Posterior cingulate gyrus (tissue), 11 donors: ENCODE results near the gene BLOC1S5.

Experiments used
- DNase-seq, 10 donors: peaks; one replicate each; pipeline versions ENCODE4 v3.0.0 to v3.0.0-alpha.2; 2020 to 2021; ENCODE audit warnings: mixed read lengths in 3 of 10
- intact Hi-C: fragments of 100-400 bp; cut with DNase I; formaldehyde crosslinking; loops from one replicate; pipeline ENCODE4 v1.15.1; 2023

BLOC1S5 gene

DNA sequence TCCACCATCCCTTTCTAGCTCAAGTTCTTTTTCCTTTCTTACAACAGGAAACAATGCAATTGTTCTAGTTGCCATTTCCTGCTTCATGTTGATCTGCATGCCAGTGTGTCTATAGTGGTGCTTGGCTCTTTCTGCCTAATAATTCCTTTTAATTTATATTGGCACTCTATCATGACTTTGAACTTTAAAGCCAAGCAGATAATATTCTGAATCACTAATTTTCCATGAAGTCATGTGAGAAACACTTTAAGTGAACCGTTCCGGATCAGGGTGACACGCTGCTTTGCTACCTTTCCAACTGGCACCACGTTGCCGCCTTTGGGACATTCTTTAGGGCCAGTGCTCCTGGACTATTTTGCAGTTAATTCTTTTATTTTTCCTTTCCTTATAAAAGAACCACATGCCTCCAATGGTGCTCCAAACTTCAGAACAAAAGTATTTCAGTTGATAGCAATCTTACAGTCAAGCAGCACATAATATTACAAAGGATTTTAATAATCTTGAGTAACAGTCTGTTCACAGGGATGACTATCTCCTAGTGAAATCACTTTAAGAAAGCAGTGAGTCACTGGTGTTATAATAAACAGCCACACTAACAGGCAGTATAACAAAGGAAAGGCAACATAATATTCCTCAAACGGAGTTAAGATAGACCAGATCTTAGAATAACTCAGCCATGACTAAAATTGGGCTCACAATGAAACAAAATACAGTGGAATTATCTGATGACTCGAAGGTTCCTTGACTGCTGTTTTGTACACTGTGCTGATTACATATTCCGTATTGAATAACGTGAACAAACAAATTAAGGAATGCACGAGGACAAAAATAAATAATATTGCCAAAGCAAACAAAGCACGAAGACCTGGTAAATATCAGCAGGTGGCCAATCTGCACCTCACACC is 19.0 kb upstream of the BLOC1S5 start:
- no peak for DNase-seq
- intact Hi-C loops, result no loop called here

DNA sequence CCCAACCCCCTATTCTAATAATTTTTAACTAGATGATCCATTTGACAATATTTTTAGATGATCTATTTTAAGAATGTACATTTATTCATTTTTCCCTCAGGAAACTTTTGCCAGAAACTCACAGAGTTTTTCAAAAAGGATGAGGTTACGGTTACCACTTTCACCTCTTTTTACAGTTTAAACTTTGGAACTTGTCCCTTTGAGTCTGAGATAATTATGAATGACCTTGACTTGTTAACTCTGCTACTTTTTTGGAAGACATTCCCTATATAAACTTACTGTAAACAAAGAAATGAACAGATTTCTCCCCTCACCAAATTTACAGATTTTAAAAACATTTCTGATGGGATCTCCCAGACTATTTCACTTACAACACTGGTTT is 18.4 kb upstream of the BLOC1S5 start:
- intact Hi-C loops, result no loop called here
- no peak for DNase-seq

DNA sequence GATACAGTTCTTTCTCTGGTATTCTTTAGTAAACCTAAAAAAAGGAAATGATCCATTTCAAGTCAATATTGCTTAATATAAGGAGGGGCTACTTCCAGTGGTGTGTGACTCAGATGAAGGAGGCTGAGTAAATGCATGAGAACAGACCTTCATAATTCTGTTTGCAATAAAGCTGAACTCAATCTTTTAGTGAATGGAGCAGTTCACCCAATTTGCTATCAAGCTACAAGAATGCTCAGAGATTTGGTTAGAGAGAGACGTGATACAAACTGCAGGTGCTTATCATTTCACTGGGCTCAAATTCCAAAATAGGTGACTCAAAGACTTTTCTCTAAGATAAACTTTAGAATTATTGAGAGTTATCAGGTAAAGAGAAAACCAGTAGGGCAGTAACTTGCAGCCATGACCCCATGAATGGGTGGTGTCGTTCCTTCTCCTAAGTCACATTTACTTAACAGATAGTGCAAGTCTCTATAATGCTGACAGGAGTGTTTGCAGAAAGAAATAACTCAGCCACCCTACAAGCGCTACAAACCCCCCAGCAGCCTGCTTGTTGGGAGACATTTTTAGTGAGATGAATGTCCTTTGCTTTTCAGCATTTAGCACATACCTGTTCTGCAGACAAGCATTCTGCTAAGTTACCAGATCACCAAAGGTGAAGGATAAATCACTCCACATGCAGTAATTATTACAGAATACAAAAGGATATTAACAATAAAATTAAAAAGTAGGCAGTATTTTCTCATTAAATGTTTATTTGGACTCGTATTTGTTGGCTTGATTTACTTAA is 16.4 kb upstream of the BLOC1S5 start:
- intact Hi-C loops, result no loop called here
- DNase-seq, result no peak

DNA sequence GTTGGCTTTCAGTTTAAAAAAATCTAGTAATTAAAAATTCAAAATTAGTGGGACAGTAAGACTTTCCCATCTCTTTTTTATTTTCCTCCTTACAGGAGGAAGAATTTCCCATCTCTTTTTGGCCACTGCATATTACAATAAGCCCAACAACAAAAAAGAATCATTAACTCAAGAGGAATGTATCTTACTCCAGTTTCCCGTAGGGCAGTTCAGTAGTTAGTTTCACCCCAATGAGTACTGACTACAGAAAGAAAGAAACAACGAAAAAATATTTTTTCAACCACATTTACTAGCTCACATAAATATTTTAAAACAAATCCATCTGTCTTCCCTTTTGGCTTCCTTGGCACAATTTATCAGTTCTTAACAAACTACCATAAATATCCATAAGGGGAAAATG is 14.9 kb upstream of the BLOC1S5 start:
- DNase-seq, result no peak
- intact Hi-C loops, result no loop called here

DNA sequence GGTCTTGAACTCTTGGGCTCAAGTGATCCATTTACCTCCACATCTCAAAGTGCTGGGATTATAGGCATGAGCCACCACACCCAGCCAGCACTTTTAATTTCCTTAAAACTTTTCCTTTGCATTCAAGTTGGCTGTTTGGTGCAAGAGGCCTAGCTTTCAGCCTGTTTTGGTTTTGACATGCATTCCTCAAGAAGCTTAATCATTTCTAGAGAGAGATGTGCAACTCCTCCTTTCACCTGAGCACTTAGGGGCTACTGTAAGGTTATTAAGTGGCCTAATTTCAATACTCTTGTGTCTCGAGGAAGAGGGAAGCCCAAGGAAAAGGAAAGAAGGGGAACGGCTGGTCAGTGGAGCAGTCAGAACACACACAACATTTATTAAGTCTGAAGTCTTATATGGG is 13.8 kb upstream of the BLOC1S5 start:
- no peak for DNase-seq
- intact Hi-C loops, result no loop called here

DNA sequence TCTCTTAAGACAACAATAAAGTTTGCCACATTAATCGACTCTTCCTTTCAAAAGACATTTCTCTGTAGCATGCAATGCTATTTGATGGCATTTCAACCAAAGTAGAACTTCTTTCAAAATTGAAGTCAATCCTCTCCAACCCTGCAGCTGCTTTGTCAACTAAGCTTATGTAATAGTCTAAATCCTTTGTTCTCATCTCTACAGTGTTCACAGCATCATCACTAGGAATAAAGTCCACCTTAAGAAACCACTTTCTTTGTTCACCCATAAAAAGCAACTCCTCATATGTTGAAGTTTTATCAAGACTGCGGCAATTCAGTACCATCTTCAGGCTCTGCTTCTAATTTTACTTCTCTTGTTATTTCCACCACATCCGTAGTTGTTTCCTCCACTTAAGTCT is 11.5 kb upstream of the BLOC1S5 start:
- no peak for DNase-seq
- intact Hi-C loops, result no loop called here

DNA sequence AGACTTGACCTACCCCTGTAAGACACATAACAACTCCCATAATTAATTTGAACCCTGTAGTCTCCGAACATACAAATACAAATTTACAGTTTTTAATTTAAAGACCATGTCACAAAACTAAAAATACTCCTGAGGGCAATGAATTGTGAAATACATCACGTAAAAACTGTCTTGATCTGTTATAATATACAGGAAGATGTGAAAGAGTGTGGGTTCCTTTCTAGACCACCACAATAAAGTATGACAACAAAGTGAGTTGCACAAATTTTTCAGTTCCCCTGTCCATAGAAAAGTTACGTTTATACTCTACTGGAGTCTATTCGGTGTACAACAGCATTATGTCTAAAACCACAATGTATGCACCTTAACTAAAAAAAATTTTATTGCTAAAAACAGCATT is 11.0 kb upstream of the BLOC1S5 start:
- DNase-seq, result no peak
- intact Hi-C loops, result no loop called here

DNA sequence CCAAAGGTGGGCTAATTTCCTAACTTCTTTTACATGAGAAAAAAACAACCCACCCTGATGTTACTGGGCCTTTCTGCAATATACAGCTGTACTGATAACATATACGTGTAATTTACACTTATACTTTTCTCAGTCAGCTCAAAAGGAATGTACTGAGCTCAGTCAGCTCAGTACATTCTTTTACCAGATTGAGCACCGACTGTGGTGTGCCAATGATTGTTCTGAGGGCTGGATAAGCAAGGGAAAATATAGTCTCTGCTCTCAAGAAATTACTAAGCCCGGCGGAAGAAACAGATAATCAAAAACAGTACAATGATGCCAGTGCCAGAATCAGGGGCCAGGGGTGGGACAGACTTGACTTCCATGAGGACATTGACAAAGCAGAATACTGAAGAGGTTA is 10.0 kb upstream of the BLOC1S5 start:
- no peak for DNase-seq
- intact Hi-C loops, result no loop called here

DNA sequence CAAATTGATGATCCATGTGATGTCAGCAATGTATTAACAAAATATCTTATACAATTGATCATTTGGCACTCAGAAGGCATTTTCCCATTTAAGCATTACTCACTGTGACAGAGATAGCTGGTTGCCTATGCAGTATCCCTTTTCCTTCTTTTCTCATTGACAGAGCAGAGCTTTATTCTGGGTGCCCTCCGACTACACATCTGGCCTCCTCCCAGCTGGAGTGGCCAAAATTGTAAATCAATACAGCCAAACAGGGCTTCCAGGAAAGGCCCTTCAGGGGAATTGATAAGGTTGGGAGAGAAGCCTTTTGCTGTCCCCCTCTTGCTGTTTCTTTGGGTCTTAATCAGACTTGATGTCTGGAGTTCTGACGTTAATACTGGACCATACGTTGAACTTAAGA is 9.6 kb upstream of the BLOC1S5 start:
- DNase-seq, result no peak
- intact Hi-C loops, result no loop called here

DNA sequence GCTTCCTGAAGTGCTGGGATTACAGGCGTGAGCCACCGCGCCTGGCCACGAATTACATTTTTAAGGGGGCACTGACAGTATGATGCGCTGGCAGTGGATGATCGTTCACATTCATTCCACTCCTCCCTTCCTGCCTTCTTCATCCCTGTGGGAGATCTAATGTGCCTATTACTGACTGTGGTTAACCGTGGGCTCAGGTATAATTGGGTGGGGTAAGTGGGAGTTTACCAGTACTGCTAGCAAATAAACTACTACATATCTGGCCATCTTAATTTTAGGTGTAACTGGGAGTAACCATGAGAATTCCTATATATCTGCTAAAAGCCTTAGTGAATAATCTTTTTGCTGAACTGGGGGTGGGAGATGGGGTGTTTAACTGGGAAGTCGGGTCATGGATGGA is 6.5 kb upstream of the BLOC1S5 start:
- no peak for DNase-seq
- intact Hi-C loops, result no loop called here

DNA sequence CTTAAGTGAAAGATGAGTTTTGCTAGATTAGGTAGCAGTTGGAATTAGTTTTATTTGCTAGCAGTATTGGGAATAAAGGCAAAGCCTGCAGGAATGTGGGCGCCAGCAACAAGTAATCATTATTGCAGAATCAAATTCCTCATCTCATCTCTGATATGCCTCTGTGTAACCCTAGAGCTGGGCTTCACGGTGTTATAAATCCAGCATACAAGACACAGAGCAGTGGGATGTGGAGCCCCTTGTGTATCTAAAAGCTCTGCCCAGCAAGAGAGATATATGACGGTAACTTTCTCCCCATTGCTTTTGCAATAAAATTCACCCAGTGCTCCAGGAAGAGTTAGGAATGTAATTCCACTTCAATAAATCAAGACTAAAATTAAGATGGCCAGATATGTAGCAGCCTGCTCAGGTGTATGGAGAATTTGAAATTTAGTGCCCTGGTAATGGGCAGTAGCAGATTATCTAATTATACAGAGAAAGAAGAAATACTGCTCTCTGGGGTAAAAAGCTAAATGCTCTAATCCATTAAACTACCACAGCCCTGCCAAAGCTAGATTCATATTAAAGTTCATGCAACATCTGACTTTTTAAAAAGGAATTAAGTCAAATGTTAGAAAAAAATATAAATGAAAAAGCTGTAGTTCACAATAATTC is 5.6 kb upstream of the BLOC1S5 start:
- intact Hi-C loops, result loop anchor here (10.0 kb wide), 1 partner anchor 795 kb away; no protein-coding TSS in a partner anchor
- DNase-seq, result no peak

DNA sequence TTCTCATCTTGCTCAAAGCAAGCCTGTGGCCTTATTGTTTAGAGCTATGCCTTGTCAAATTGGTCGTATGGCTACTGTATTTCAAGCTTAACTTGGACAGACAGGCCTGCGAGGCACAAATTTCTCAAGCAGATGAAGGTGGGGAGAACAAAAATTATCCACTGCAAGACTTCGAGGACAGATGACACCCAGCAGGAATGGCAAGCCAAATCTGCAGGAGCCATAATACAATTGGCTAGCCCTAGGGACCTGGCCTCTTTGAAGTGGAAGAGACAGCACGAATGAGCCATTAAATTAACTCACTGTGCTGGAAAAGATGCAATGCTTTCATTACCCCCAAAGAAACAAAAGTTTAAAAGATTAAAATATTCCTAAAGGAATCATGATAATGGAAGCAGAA is 5.0 kb upstream of the BLOC1S5 start:
- no peak for DNase-seq
- intact Hi-C loops, result loop anchor here (10.0 kb wide), 1 partner anchor 794 kb away; no protein-coding TSS in a partner anchor

DNA sequence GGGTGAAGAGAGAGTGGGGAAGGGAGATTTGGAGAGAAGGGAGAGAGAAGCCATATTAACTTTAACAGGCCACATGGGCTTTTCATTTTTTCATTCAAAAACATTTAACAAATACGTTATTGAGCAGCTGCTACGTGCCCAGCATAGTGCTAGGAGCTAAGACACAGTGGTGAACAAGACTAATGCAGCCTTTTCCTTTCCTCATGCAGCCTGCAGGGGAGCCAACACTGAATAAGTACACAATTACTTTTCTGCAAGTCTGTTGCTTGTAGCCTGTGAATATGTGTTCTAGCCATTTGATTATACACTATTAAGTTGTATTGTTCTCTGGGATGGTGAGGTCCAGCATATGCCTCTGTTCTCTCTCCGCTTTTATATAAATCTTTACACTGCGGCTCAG is 1.9 kb upstream of the BLOC1S5 start:
- intact Hi-C loops, result loop anchor here (10.0 kb wide), 1 partner anchor 791 kb away; no protein-coding TSS in a partner anchor
- DNase-seq, result no peak

DNA sequence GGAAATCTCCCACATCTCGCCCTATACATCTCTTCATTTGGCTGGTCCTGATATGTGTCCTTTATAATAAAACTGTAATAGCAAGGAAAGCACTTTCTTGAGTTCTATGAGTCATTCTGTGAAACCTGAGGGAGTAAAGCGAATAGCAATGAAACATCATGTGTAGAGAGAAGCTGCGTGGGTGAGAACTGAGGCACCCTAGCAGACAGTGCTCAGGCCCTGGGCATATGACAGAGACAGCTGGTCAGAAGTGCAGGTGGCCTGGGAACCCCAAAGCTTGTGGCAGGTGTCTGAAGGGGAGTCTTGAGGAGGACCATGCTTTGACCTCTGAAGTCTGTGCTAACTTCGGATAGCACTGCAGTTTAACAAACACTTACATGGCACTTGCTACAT is 1.3 kb upstream of the BLOC1S5 start:
- DNase-seq, result peak in 6 of 10 donors; percentile 8 to 84 (median 45)
- intact Hi-C loops, result loop anchor here (10.0 kb wide), 1 partner anchor 791 kb away; no protein-coding TSS in a partner anchor

DNA sequence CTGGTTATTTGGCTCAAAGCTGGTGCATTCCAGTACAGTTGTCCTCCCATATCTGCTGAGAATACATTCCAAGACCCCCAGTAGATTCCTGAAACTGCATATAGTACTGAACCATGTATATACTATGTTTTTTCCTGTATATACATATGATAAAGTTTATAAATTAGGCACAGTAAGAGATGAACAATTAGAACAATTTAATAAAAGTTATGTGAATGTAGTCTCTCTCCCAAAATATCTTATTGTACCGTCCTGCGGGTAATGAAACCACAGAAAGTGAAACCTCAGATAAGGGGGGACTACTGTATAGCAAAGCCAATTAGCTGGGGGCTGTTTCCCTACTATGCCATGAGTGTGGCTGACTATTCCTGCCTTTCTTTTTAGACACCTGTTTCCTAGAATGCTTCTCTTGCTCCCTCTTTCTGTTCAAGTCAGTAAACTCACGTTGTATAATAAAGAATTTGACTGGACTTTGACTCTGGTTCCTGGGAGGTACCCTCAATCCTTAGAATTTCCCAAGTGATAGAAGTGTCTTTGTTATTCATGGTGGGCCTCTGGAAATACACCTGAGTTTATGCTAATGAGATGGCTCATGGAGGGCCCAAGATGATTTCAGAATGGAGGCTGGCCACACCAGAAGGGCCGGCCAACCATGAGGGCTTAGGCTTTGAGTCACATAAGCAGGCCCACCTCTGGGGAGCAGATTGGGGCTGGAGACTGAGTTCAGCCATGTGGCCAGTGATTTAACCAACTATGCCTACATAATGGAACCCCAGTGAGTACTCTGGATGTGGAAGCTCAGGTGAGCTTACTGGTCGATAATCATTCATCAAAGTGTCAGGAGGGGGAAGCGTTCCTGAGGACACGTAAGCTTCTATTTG is 689 bp upstream of the BLOC1S5 start:
- peak in 1 of 10 donors; percentile 54 for DNase-seq
- intact Hi-C loops, result loop anchor here (1.0 to 10.0 kb wide), 3 partner anchors 37 to 790 kb away; partner anchors contain the start of genes EEF1E1 and TXNDC5

DNA sequence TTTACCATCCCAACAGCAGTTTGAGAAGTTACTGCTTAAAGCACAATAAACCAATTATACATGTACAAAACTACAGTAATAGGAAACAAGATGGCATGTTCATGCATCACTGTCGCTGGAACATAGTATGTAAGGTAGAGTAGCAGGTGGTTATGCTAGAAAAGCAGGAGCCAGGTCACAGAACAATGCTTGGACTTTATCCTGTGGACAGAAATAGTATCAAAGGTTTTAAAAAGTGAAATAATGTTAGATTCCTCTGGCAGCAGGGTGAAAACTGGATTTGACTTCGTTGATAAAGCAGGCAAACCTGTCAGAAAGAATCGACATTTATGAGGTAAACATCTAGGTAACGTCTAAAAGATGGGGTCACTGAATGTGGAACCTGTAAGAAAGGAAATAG is 2.5 kb downstream of the BLOC1S5 start:
- DNase-seq, result no peak
- intact Hi-C loops, result loop anchor here (5.0 to 10.0 kb wide), 2 partner anchors 149 to 787 kb away; partner anchors contain the start of gene TXNDC5

DNA sequence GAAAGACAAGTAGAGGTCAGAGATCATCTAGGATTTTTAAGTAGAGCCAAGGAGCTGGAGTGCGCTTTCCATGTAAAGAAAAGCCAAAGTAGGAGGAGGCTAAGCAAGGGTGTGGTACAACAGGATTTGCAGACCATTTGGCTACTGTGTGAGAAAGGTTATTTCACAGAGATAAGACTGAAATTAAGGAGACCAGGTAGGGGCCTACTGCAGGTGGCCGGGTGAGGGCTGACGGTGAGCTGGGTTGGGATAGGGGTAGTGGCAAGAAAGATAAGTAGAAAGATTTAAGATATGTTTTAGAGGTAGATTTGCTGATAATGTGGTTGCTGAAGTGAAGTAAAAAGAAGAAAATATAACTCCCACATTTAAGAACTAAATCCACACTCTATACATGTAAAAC is 3.8 kb downstream of the BLOC1S5 start:
- no peak for DNase-seq
- intact Hi-C loops, result loop anchor here (5.0 to 10.0 kb wide), 2 partner anchors 148 to 786 kb away; partner anchors contain the start of gene TXNDC5

DNA sequence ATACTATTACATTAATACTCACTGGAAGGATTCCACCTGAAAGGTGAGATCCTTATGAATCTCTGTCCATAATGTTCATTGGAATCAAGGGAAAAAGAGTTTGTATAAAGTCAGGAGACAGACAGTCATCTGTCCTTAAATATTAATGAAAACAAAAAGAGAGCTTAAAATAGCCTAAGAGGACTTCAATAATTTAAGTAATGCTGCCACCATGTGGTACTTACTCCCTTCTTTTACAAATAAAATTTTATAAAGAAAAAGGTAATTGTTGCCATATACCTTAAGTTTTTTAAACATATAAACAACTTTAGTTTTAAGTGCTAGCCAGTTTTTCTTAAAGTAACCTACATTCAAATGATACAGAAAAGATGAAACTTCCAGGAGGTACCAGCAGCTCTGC is 5.1 kb downstream of the BLOC1S5 start:
- DNase-seq, result no peak
- intact Hi-C loops, result loop anchor here (2.0 kb wide), 1 partner anchor 336 kb away; no protein-coding TSS in a partner anchor

DNA sequence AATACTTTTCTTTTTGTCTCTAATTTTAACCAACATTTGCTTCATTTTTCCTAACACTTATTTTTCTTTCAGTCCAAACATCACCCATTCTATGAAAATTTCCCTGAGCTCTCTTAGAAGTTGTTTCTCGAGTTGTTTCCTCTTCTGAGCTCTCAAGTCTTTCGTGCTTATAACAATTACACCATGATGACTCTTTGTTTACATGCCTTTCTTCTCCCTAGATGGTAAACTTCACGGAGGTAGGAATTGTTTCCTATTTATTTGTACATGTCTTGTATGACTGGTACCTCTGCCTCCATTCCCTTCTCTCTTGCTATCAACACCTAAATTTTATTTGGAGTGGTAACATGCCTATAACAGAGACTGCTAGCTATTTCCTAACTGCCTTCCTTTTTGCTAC is 6.4 kb downstream of the BLOC1S5 start:
- intact Hi-C loops, result loop anchor here (2.0 kb wide), 1 partner anchor 335 kb away; no protein-coding TSS in a partner anchor
- no peak for DNase-seq

DNA sequence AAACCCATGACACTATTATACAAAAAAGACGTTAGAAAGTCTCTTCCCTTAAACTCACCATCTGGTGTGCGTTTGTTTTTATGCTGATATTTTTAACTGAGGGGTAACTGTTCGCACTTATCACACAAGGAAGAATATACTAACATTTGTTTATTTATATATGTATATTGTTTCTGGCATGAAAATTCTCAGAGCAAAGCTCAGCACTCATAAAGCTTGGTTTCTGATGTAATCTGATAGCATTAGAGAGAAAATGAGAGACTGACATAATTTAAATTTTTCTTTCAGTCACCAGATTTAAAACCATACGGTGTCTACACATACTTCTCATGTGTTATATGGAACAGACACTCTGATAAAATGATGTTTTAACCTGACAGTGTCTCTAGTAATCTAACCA is 6.9 kb downstream of the BLOC1S5 start:
- intact Hi-C loops, result no loop called here

More for the DNA sequence above, 6.9 kb downstream of the BLOC1S5 start:
- DNase-seq, result no peak
